GM18951 (cell line): ENCODE data around the gene CFAP46.
"Not testable (repeated sequence)": the region's sequence is repeated elsewhere in the genome, so short reads cannot be mapped to it uniquely, and the experiment has no call there.

Experiments used
- POLR2A ChIP-seq: IDR thresholded peaks from 4 replicates; pipeline ENCODE4 v1.6.1; 2011; ENCODE audit warnings: mild to moderate bottlenecking; ENCODE audit not compliant: insufficient read length, insufficient read depth; ENCODE audit errors: extremely low read depth
- in situ Hi-C: fragments of 300-500 bp; cut with MboI; formaldehyde crosslinking; loops from one replicate; pipeline ENCODE4 v1.12.0; 2022; ENCODE audit warnings: low sequenced_read_pairs, mixed read lengths, inconsistent platforms; ENCODE audit not compliant: unreplicated experiment

Gene CFAP46

DNA sequence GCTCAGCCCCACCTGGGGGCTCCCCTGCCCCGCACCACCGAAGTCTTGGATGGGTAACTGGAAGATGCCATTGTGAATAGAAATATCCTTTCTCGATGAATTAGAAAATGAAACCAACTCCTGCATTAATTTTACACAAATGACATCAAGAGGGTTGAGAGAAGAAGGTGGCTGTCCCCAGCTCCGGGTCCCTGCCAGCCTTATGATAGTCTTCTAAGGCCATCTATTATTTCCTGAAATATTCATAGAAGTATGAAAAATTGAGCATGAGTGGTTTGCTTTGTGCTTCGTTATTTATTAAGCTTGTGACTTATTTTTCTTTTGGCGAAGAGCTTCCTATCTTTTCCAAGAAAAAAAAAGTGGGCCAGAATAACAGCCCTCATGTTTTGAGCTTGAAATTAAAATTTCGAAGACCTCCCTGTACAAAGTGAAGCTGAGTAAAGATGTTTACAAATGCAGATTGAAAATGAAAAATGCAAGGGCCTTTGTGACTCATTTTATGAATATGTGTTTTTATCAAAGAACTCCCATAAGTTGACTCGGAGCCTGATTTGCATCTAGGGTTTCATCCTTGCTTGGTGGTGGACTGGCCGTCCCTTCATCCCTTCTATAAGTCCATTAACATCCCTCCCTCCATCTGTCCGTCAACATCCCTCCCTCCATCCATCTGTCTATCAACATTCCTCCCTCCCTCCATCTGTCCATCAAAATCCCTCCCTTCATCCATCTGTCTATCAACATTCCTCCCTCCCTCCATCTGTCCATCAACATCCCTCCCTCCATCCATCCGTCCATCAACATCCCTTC, 20.5 kb upstream of the CFAP46 start:
- TF ChIP-seq POLR2A, result no peak
- in situ Hi-C loops, result no loop called here

DNA sequence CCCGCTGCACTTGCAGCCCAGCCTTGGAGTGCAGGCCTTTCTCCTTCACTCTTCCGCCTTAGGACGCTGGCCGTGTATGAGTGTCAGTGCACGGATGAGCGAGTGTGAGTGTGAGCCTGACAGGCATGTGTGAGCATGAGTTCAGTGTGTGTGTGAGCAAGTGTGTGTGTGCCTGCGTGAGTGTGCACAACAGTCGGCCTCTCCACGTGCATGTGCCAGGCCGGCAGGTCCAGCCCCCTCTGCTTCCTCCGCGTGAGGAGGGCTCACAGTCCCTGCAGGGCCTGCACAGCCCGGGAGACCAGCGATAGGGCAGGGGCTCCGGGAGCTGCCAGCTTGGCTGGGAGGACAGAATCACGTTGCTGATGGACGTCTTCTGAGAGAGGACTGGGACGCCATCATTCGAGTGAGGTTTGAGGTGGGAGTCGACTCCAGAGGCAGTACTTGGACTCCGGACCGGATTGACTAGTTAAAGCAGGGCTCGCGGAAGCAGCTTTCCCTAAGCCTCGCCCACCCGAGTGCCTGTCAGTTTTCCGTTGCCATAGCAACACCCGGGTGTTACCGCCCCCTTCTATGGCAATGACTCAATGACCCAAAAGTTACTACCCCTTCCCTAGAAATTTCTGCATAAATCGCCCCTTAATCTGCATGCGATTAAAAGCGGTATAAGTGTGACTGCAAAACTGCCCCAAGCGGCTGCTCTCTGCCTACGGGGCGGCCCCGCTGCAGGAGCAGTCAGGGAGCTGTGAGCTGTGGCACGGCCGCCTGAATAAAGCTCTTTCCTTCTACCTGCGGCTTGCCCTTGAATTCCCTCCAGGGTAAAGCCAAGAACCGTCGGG, 19.6 kb upstream of the CFAP46 start:
- TF ChIP-seq POLR2A, result no peak
- in situ Hi-C loops, result no loop called here

DNA sequence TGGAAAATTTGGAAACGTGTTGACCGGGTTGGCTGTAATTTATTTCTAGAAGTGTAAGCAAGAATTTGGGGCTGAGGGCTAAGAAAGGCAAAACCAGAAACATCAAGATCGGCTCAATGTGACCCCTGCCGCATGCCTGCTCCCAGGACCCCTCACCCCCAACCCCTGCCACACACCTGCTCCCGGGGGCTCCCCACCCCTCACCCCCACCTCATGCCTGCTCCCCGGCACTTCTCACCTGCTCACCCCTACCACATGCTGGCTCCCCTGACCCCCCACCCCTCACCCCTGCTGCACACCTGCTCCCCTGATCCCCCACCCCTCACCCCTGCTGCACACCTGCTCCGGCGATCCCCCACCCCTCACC, 19.0 kb upstream of the CFAP46 start:
- in situ Hi-C loops, result no loop called here
- no peak for TF ChIP-seq POLR2A

DNA sequence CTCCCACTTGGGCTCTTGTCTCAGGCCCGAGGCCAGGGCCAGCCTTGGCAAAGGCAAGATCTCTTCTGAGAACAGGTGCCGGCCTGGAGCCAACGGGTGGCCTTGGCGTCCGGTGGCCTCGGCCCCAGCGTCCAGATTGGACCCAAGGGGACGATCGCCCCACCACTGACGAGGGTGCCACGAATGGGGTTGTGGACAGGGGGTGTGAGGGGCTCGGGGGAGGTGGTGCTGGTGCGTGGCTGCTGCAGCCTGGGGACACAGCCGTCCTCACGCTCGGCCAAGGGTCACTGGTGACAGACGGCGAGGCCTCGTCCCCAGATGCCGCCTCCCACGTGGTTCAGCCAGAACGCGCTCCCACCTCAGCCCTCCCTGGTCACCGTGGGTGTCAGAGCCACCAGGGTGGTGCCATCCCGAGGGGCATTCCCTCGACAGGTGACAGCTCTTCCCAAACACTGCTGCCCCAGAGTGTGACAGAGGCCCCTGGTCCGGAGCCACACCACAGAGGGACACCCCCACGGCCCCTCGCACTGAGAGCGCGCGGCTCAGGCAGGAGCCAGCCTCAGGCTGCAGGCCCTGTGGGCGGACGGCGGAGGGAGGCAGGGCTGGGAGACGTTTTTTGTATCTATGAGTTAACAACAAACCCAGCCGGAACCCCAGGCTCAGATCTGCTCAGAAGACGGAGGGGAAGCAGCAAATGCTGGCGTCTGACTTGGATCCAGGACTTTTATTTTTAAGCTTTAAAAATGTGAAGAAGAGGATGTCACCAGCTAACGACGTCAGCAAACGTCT, 18.5 kb upstream of the CFAP46 start:
- no peak for TF ChIP-seq POLR2A
- in situ Hi-C loops, result no loop called here

DNA sequence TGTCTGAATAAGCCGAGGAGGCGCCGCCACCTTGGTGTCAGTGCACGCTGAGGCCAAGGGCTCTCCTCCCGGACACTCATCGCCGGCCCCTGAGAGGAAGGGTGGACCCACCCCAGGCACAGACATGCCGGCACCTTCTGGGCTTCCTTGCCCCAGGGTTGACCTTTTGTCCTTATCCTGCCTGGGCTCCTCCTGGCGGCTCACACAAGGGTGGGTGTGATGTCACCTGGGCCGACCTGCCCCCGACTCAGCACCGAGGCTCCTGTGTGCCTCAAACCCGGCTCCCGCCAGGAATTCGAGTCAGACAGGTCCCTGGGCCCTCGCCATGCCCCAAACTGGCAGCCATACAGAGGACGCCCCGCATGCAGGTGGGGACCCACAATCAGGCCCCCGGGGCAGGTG, 17.7 kb upstream of the CFAP46 start:
- TF ChIP-seq POLR2A, result no peak
- in situ Hi-C loops, result no loop called here

DNA sequence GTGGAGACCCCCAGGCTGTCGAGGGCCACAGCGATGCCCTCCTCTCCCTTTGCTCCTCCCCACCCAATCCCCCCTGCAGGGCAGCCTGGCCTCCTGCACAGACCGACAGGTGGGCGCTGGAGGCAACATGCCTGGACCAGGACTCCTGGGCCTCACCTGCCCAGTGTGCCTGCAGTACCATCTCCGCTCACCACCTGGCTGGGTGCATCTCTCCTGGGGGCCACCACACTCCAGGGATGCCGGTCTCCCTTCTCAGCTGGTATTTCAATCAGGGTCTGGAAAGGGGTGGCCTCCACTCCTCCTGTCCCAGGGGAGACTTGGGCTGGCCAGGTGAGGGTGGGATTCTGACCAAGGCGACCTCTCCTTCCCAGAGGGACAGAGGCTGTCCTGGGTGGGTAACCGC, 17.2 kb upstream of the CFAP46 start:
- in situ Hi-C loops, result no loop called here
- TF ChIP-seq POLR2A, result no peak

DNA sequence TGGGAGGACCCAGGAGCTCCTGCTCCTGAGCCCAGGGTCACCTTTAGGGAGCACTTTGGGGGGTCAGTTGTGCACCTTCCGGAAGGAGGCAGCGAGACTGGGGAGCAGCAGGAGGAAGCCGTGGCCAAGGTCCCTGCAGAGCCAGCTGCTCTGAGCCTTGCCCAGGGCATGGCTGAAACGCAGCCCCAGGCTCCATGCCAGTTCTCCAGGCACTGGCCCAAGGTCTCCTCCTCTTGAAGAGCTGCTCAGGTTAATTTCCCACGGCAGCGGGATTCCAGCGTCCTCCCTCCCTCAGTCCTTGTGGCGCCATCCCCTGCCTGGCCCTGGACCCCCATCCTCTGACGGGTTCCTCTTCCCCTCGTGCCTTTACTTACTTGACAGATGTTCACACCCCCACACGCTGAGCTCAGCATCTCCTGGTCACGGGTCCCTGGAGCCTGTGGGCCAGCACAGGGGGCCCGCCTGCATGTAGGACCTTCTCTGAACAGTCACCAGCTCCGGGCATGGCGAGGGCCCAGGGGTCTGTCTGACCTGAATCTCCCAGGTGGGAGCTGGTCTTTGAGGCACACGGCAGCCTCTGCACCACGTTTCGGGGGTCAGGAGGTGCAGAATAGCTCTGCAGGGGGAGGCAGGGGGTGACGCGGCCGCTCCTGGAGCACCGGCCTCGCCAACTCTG, 16.7 kb upstream of the CFAP46 start:
- in situ Hi-C loops, result no loop called here
- no peak for TF ChIP-seq POLR2A

DNA sequence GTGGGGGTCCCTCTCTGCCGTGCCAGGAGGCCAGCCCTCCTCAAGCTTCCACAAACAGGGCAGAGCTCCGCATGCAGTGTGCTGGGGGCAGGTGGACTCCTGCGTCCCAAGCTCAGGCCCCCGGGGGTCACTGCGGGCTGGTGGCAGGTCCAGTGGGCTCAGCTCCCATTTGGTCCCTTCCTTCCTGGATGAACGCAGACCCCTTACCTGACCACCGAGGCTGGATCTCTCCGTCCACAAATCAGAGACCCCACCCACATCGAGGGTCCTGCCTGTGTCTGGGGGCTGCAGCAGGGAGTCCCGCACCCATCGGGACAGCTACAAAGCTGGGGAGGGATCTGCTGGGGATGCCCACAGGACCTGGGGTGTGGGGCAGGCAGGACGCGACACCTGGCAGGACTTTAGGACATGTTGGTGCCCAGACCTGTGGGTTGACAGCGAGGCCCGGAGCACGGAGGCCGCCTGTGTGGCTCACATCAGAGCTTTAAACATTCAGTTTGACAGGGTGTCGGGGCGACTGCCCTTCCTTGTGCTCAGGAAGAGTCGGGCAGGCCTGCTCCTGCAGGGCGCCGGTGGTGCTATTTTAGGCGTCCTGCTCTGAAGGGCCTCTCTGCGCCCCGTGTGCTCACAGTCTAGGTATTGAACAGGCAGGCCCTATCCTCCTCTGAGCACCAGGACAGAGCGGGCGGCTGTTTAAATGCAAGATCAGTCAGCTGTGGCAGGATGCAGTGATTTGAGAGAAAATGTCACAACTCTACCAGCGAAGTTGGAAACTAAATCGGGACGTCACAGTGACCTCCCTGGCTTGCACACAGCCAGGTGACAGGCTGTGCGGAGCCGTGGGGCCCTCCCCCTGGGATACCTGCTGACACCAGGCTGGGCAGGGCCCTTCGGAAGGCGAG, 15.9 kb upstream of the CFAP46 start:
- in situ Hi-C loops, result no loop called here

DNA sequence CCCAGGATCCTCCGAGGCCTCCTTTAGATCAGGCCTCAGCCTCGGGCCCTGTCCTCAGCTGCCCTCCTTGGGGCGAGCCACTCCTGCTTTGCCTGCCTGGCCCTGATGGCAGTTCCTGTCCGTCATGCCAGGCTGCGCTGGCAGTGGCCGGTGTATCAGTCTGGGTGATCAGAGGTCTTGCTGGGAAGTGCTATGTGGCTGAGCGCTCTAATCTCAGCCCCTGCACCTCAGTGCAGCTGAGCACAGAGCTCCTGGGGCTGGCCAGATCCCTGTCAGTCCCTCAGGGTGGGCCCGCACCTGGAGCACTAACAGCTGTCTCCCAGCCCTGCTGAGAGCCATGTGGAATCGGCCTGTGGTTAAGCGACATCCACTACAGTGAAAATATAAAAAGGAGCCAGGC, 14.8 kb upstream of the CFAP46 start:
- in situ Hi-C loops, result no loop called here
- no peak for TF ChIP-seq POLR2A

More for the DNA sequence above, 15.9 kb upstream of the CFAP46 start:
- TF ChIP-seq POLR2A, result no peak

DNA sequence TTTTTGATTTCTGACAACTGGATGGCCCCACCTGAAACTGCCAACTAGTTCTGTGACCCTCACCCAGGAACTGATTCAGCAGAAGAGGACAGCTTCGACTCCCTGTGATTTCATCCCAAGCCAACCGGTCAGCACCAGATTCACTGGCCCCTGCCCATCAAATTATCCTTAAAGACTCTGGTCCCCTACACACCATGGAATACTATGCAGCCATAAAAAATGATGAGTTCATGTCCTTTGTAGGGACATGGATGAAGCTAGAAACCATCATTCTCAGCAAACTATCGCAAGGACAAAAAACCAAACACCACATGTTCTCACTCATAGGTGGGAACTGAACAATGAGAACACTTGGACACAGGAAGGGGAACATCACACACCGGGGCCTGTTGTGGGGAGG, 13.9 kb upstream of the CFAP46 start:
- in situ Hi-C loops, result not testable (repeated sequence)

DNA sequence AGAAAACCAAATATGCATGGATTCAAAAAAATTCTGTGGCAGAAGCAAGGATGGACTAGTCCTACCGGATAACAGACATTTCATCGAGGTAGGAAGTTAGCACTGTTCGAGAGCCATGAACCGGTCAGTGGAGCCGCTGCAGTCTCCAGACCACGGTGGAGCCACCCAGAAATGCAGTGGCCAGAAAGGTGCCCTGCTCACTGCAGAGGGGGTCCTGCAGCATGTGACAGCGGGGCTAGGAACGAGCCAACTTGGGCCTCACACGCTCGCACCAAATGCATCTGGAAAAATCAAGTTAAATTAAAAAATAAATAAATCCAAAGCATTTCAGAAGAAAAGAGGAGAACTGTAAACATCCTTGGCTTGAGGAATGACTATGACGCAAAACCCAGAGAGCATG, 13.1 kb upstream of the CFAP46 start:
- in situ Hi-C loops, result no loop called here
- no peak for TF ChIP-seq POLR2A

DNA sequence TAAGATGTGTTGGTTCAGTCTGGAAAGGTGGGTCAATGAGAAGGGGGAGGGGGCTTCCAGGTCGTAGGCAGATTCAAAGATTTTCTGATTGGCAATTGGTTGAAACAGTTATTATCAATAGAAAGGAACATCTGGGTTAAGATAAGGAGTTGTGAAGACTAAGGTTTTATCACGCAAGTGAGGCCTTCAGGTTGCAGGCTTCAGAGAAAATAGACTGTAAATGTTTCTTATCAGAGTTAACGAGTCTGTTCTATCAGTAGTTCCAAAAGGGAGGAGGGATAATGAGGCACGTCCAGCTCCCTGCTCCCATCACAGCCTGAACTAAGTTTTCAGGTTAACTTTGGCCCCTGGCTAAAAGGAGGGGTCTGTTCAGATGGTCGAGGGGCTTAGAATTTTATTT, 11.1 kb upstream of the CFAP46 start:
- no peak for TF ChIP-seq POLR2A

DNA sequence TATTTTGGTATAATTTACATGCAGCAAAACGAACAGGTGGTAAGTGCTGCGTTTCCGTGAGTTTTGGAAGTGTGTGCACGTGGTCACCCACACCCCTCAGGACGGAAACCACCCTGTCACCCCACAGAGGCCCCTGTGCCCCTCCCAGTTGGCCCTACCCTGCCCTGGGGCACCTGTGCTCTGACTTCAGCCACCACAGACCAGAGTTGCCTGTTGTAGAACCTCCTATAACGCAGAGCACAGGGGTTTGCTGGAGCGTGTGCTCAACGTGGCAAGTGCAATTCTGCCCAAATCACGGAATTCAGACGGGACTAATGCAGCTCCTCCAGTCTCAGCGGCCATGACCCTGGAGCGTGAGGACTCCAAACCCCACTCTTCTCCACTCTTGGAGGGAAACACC, 9.6 kb upstream of the CFAP46 start:
- in situ Hi-C loops, result no loop called here
- TF ChIP-seq POLR2A, result no peak

More for the DNA sequence above, 11.1 kb upstream of the CFAP46 start:
- in situ Hi-C loops, result no loop called here
